Breast epithelium (tissue), 3 donors: ENCODE data around the gene CDC14A.

Source experiments
- CTCF ChIP-seq, 3 donors: fragments of 450-650 bp; IDR thresholded peaks; one replicate each; pipeline ENCODE4 v1.5.1; 2016 to 2017; ENCODE audit warnings: antibody characterized with exemption in 3 of 3, mild to moderate bottlenecking in 3 of 3, moderate library complexity in 3 of 3
- POLR2A ChIP-seq: fragments of 450-650 bp; IDR thresholded peaks from one replicate; pipeline ENCODE4 v1.6.1; 2016; ENCODE audit warnings: antibody characterized with exemption, mild to moderate bottlenecking, moderate library complexity
- POLR2AphosphoS5 ChIP-seq, 3 donors: sonication (generic); formaldehyde crosslinking; IDR thresholded peaks; one replicate each; pipeline ENCODE4 v1.6.1; 2017; ENCODE audit warnings: antibody characterized with exemption in 3 of 3

GRCh38 chr1:100323419-100324106, 28.7 kb upstream of the CDC14A start:
- TF ChIP-seq CTCF (IDR thresholded peaks at IDR 0.05), result no peak
- TF ChIP-seq POLR2A, result no peak
- no peak for TF ChIP-seq POLR2AphosphoS5 (IDR thresholded peaks at IDR 0.05)
